Measurements from ENCODE around the gene HOXC9. TPM values are rescaled to one million over a fixed set of nuclear protein-coding genes. Genes with fewer than 3 reads are reported as not detected.
A peak's percentile ranks its signal among the peaks of the same experiment; 100 is the strongest.

Gene HOXC9
- total RNA-seq, 1 experiment from 2014 or later: 6.0 TPM

GRCh38 chr12:53981634-53982565 lies 18.1 kb upstream of the HOXC9 start:
- POLR2A ChIA-PET: no interaction called here
- Mint-ChIP-seq H3K27ac (ENCODE audit: low read depth, unreplicated experiment) (peak overlapping the region; percentile 41), H3K27me3 (ENCODE audit: insufficient read depth, unreplicated experiment) (no peaks in the 10 kb centered on the region), H3K4me3 (ENCODE audit: unreplicated experiment) (no peak overlapping the region), H3K9me3 (ENCODE audit: unreplicated experiment) (no peaks in the 10 kb centered on the region), H3K36me3 (ENCODE audit: insufficient read depth, unreplicated experiment) (no peaks in the 10 kb centered on the region), H3K4me1 (ENCODE audit: insufficient read depth, unreplicated experiment) (no peaks in the 10 kb centered on the region)
- intact Hi-C loops (cut with micrococcal nuclease): loop anchor here (10.0 kb wide), 1 partner anchor 187 kb away; no protein-coding TSS in a partner anchor
- no peak for DNase-seq (ENCODE audit: unreplicated experiment)
- no TSS peak for BruUV-seq (replicated peaks)
- CTCF ChIA-PET: interaction anchor here (0.6 kb wide), 1 partner anchor 229 kb away, joined by 3 read pairs; no protein-coding TSS in a partner anchor
- TF ChIP-seq CTCF (IDR thresholded peaks at IDR 0.05; ENCODE audit: unreplicated experiment): no peak

- intact Hi-C loops (cut with micrococcal nuclease): loop anchor here (10.0 kb wide), 1 partner anchor 188 kb away; no protein-coding TSS in a partner anchor
- no peaks in the 10 kb centered on the region for H3K4me1 Mint-ChIP-seq (ENCODE audit: insufficient read depth, unreplicated experiment)
- H3K27ac Mint-ChIP-seq (ENCODE audit: low read depth, unreplicated experiment): no peak overlapping the region
- no TSS peak for BruUV-seq (replicated peaks)
- no peaks in the 10 kb centered on the region for H3K27me3 Mint-ChIP-seq (ENCODE audit: insufficient read depth, unreplicated experiment)
- ChIA-PET POLR2A (no interaction called here), CTCF (interaction anchor here (0.6 kb wide), 1 partner anchor 230 kb away, joined by 3 read pairs; no protein-coding TSS in a partner anchor)
- H3K4me3 Mint-ChIP-seq (ENCODE audit: unreplicated experiment): no peak overlapping the region
- no peak for DNase-seq (ENCODE audit: unreplicated experiment)
- H3K36me3 Mint-ChIP-seq (ENCODE audit: insufficient read depth, unreplicated experiment): no peaks in the 10 kb centered on the region
- no peak for TF ChIP-seq CTCF (IDR thresholded peaks at IDR 0.05; ENCODE audit: unreplicated experiment)
- H3K9me3 Mint-ChIP-seq (ENCODE audit: unreplicated experiment): no peaks in the 10 kb centered on the region
Measured at GRCh38 chr12:53982648-53983567, 17.1 kb upstream of the HOXC9 start.

GRCh38 chr12:53983568-53983949 lies 16.4 kb upstream of the HOXC9 start:
- BruUV-seq (replicated peaks): no TSS peak
- no peak for DNase-seq (ENCODE audit: unreplicated experiment)
- H3K36me3 Mint-ChIP-seq (ENCODE audit: insufficient read depth, unreplicated experiment): no peaks in the 10 kb centered on the region
- no peaks in the 10 kb centered on the region for H3K9me3 Mint-ChIP-seq (ENCODE audit: unreplicated experiment)
- ChIA-PET POLR2A (interaction anchor here (0.5 kb wide), 1 partner anchor 401 kb away, joined by 3 read pairs; the partner anchor contains the start of gene ZNF385A), CTCF (no interaction called here)
- H3K4me1 Mint-ChIP-seq (ENCODE audit: insufficient read depth, unreplicated experiment): peaks cover 5% of the 10 kb centered on the region
- intact Hi-C loops (cut with micrococcal nuclease): loop anchor here (10.0 kb wide), 1 partner anchor 189 kb away; no protein-coding TSS in a partner anchor
- H3K27ac Mint-ChIP-seq (ENCODE audit: low read depth, unreplicated experiment): no peak overlapping the region
- TF ChIP-seq CTCF (IDR thresholded peaks at IDR 0.05; ENCODE audit: unreplicated experiment): no peak
- H3K27me3 Mint-ChIP-seq (ENCODE audit: insufficient read depth, unreplicated experiment): no peaks in the 10 kb centered on the region
- H3K4me3 Mint-ChIP-seq (ENCODE audit: unreplicated experiment): no peak overlapping the region
